Choroid plexus epithelial cell (primary cell): ENCODE measurements around the gene NXPE4.
"Not testable (repeated sequence)": the region's sequence is repeated elsewhere in the genome, so short reads cannot be mapped to it uniquely, and the experiment has no call there.

Experiments used
- DNase-seq: peaks from one replicate; pipeline ENCODE4 v3.0.0-alpha.2; 2010; ENCODE audit warnings: low read depth
- H3K4me3 ChIP-seq: 2 replicates; pipeline ENCODE4 v1.5.1; 2011; ENCODE audit warnings: low read depth, mild to moderate bottlenecking, control low read depth, low read length, moderate library complexity
- CTCF ChIP-seq: conservative IDR thresholded peaks from 2 replicates; pipeline ENCODE4 v1.5.1; 2011; ENCODE audit warnings: low read depth, mild to moderate bottlenecking, control low read depth, inconsistent platforms, low read length, moderate library complexity

Gene NXPE4

GRCh38 chr11:114595571-114595970 lies at the start of gene NXPE4:
TSS of gene NXPE4 (minus strand) at chr11:114595786. CDS start at chr11:114594759, 1,027 bp downstream.
- no peak within 1 kb of the TSS for H3K4me3 ChIP-seq
- TF ChIP-seq CTCF: no peak
- DNase-seq: no peak

- DNase-seq: not testable (repeated sequence)
Measured at GRCh38 chr11:114639440-114639839, 43.9 kb upstream of the NXPE4 start.

GRCh38 chr11:114631445-114631965 lies 35.9 kb upstream of the NXPE4 start:
- not testable (repeated sequence) for H3K4me3 ChIP-seq, DNase-seq

More at GRCh38 chr11:114639440-114639839, 43.9 kb upstream of the NXPE4 start:
- H3K4me3 ChIP-seq: not testable (repeated sequence)

GRCh38 chr11:114625294-114625693 lies 29.7 kb upstream of the NXPE4 start:
- no peak for TF ChIP-seq CTCF
- DNase-seq: no peak
- H3K4me3 ChIP-seq: no peak overlapping the region

GRCh38 chr11:114624455-114625207 lies 29.0 kb upstream of the NXPE4 start:
- DNase-seq: no peak
- H3K4me3 ChIP-seq: no peak overlapping the region
- TF ChIP-seq CTCF: no peak

- no peak for TF ChIP-seq CTCF
- no peak for DNase-seq
- no peak overlapping the region for H3K4me3 ChIP-seq
Measured at GRCh38 chr11:114623720-114624119, 28.1 kb upstream of the NXPE4 start.

GRCh38 chr11:114622858-114623257 lies 27.3 kb upstream of the NXPE4 start:
- no peak for TF ChIP-seq CTCF
- no peak overlapping the region for H3K4me3 ChIP-seq
- DNase-seq: no peak
